Ramos (cell line): ENCODE measurements around the gene CIART.
"Not testable (repeated sequence)": the region's sequence is repeated elsewhere in the genome, so short reads cannot be mapped to it uniquely, and the experiment has no call there.

ENCODE experiments used
- in situ Hi-C: fragments of 300-500 bp; cut with MboI; formaldehyde crosslinking; loops from one replicate; pipeline ENCODE4 v1.14.3; 2022; ENCODE audit warnings: low sequenced_read_pairs; ENCODE audit not compliant: unreplicated experiment

Gene CIART

DNA sequence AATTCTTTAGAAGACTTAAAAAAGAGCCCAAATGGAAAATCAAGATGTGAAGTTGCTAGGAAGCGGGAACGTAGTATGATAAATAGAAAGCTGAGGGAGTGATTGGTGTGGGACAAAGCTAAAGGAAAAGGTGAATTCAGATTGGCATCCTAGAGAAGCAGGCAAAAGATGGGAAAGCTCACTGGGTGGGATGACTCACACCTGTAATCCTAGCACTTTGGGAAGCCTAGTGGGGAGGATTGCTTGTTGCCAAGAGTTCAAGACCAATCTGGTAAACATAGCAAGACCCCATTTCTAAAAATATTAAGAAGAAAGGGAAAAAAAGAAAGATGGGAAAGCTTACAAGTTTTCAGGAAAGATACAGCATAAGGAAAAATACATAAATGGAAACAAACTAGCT, 13.1 kb downstream of the CIART start:
- in situ Hi-C loops = no loop called here

DNA sequence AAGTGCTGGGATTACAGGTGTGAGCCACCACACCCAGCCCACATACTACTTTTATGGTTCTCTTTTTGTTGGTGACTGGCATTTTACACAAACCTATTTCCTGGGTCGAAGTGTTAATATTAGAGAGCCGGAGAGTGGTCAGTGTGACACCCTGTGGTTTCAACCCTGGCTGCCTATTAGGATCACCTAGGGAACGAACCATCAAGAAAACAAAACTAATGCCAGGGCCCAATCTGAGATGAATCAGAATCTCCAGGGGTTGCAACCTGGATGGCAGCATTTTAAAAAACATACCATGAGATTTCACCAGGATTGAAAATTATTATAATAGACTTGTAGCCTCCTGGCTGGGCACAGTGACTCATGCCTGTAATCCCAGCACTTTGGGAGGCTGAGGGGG, 17.4 kb downstream of the CIART start:
- in situ Hi-C loops = no loop called here

DNA sequence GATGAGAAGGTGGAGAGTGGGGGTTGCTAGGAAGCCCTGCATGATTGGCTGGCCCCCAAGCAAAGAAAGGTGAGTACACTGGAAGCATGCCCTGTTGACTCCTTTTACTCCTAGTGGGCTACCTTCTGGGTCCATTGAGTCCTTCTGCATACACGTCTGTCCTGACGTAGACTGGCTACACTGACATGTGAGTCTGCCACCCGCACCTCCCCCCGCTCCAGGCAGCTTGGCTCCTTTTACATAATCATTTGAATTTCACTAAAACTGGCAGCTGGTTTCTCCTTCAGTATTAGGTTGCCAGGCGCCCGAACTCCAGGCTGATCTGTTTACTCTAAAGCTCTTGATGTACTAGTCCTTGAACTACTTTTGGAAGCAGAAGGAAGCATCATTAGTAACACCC, 20.0 kb downstream of the CIART start:
- in situ Hi-C loops = no loop called here

DNA sequence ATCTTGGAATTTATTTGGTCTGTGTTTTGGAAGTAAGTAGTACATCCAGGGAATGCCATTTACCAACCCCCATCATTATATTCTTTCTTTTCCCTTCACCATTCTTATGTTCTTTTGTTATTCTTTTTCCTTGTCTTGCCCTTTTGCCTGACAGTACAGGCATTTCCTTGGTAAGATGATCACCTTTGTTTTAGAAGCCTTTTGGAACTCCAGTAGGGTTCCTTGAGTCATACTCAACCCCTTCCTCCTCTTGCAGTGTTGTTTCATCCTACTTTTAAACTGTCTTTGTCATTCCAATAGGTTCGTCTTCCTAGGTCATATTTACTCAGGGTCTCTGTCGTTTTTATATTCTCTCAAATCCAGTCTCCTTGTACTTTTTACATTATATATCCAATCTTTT, 20.5 kb downstream of the CIART start:
- in situ Hi-C loops = no loop called here

DNA sequence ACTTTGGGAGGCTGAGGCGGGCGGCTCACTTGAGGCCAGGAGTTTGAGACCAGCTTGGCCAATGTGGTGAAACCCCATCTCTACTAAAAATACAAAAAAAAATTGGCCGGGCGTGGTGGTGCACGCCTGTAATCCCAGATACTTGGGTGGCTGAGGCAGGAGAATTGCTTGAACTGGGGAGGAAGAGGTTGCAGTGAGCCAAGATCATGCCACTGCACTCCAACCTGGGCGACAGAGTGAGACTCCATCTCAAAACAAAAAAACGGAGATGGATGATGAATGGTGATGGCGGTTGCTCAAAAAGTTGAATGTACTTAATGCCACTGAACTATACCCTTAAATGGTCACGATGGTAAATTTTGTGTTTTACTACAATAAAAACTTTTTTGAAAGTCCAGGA, 26.2 kb downstream of the CIART start:
- in situ Hi-C loops = not testable (repeated sequence)

DNA sequence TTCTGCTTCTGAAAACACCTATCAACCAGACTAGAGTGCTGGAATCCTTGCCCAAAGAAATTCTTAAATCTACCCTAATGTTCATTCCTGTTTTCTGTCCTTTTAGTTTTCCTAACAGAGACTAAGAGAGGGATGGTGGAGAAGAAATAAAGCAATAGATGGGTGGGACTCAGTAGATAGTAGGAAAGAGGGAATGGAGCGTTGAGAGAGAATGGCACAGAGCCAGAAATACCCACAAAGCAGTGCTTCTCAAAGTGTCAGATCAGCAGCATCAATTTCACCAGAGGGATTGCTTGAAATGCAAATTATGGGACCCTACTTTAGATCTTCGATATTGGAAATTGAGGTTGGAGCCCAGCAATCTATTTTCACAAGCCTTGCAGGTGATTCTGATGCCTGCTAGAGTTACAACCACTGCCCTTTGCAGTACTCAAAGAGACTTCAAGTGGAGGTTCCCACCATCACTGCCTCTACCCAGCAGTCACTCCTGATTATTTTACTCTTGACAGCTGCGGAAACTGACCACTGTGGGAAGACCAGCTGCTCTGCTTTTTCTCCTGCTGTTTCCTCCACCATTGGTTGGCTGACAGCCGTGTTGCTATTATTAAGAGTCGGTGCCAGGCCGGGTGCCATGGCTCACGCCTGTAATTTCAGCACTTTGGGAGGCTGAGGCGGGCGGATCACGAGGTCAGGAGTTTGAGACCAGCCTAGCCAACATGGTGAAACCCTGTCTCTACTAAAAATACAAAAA, 27.6 kb downstream of the CIART start:
- in situ Hi-C loops = no loop called here

DNA sequence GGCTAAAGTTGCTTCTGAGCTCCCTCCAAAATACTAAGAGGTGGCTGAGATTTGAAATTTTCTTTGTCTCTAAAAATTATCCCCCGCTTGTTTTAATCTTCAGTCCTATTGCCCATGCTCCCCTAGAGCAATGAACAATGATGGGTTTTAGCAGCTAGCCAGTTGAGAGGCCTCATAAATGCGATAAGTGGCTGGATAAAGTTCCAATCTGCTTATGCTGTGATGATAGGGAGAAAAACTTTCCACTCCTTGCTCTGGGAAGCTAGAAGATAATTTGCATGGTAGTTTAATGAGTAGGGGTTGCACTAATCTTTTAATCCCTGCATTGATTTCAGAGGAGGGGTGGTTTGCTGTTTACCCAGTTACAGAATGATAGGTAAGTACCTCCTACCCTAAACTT, 29.4 kb downstream of the CIART start:
- in situ Hi-C loops = no loop called here

DNA sequence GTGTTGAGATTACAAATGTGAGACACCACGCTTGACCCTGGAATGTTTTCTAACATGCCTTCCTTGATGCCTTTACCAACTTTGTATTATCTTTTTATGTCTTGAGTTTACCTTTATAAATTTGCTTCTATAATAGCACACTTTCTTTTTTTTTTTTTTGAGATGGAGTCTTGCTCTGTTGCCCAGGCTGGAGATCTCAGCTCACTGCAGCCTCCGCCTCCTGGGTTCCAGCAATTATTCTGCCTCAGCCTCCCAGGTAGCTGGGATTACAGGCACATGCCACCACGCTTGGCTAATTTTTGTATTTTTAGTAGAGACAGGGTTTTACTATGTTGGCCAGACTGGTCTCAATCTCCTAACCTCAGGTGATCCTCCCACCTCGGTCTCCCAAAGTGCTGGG, 32.3 kb downstream of the CIART start:
- in situ Hi-C loops = not testable (repeated sequence)

DNA sequence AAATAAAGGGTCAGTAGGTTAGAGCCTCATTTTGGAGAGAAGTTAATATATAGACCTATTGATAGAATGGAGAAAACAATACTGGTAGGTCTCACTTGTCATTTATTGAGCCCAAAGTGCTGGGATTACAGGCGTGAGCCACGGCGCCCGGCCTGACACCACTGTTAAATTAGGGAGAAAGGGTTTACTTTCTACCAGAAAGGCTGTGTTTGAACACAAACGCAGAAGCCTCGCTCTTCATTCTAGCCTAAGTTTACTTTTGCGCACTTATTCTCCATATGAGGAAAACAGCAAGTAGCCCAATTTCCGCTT, 38.3 kb downstream of the CIART start:
- in situ Hi-C loops = no loop called here

DNA sequence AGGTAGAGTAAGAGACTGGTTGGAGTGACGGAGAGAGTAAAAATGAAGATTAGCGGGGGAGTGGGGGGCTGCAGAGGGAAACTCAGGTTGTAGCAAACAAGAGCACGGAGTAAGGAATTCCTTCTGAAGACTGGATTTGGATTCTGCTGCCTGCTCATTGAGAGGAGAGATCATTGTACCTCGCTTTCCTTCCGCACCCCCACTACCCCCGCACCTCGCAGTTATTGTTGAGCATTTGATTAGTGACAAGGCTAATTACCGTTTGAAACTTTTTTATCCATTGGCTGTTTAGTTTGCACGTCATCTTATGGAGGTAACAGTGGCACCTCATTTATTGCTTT, 39.4 kb downstream of the CIART start:
- in situ Hi-C loops = no loop called here

DNA sequence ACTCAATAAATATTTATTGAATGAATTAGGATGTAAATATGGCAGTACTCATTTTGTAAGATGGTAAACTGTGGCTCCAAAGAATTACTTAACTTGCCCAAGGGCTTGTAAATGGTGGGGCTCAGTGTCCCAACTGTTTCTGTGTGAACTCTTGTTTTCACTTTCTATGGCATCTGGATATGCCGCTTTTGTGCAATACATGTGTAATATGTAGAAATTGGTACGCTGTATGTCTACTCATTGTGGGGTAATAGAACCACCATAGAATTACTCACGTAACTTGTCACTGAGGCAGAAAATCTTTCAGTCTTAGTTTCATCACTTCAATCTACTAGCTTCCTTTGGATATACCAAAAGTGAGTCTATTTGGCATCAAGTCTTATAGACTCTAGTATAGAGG, 40.0 kb downstream of the CIART start:
- in situ Hi-C loops = no loop called here

DNA sequence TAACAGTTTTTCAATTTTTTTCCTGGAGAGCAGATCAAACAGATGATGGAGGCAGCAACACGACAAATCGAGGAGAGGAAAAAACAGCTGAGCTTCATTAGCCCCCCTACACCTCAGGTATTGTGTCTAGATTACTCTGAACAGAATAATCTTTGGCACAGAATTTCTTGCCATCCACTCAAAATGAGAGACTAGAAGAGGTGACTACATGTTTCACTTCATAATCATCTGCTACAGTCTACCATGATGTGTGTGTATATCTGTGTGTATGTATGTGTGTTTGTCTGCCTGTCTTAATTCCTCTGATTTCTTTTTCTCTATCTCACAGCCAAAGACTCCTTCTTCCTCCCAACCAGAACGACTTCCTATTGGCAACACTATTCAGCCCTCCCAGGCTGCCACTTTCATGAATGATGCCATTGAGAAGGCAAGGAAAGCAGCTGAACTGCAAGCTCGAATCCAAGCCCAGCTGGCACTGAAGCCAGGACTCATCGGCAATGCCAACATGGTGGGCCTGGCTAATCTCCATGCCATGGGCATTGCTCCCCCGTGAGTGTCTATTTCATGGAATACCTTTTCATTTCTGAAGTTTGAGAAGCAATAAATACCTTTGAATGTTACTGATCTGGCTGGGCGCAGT, 50.4 kb downstream of the CIART start:
- in situ Hi-C loops = no loop called here
